PC-9 (cell line): Measurements from ENCODE around the gene TNN.

Experiments
- CTCF ChIP-seq: fragments of 200-600 bp; sonication (generic); conservative IDR thresholded peaks from 2 replicates; pipeline ENCODE4 v1.6.1; 2017; ENCODE audit warnings: mixed run types, antibody characterized with exemption, mild to moderate bottlenecking, moderate library complexity
- EZH2 ChIP-seq: fragments of 200-600 bp; sonication (generic); IDR thresholded peaks from 2 replicates; pipeline ENCODE4 v1.8.0; 2017; ENCODE audit warnings: antibody characterized with exemption, low read depth

GRCh38 chr1:175124861-175125260, 57.2 kb downstream of the TNN start:
- TF ChIP-seq CTCF (no peak), EZH2 (no peak)
